GM21529 (cell line): ENCODE measurements around the gene OR51D1.

Source experiments
- ATAC-seq: cut with Tn5 transposase; IDR thresholded peaks from one replicate; pipeline ENCODE4 v1.9.1; 2021; ENCODE audit not compliant: unreplicated experiment

OR51D1 gene

GRCh38 chr11:4636962-4637661 lies at the start of gene OR51D1:
OR51D1 (plus strand) TSS chr11:4637477; CDS start chr11:4639791, 2,314 bp downstream.
- ATAC-seq: peak; percentile 96

- ATAC-seq: no peak
Observed at GRCh38 chr11:4589017-4589416, 48.3 kb upstream of the OR51D1 start.

GRCh38 chr11:4593739-4594138 lies 43.5 kb upstream of the OR51D1 start, which contains the start of gene OR52I1:
OR52I1 (plus strand) TSS chr11:4594039; CDS start chr11:4594039, 0 bp downstream.
- no peak for ATAC-seq

GRCh38 chr11:4605057-4605456 lies 32.2 kb upstream of the OR51D1 start:
- no peak for ATAC-seq

GRCh38 chr11:4606231-4607015 lies 30.9 kb upstream of the OR51D1 start:
- no peak for ATAC-seq

- no peak for ATAC-seq
Observed at GRCh38 chr11:4607096-4607495, 30.2 kb upstream of the OR51D1 start.

GRCh38 chr11:4607781-4608666 lies 29.3 kb upstream of the OR51D1 start, which contains the start of gene TRIM68:
TRIM68 (minus strand) TSS chr11:4608231; CDS start chr11:4605504, 2,727 bp downstream.
- ATAC-seq: peak; percentile 100

GRCh38 chr11:4610258-4610935 lies 26.9 kb upstream of the OR51D1 start:
- ATAC-seq: no peak

GRCh38 chr11:4611986-4612385 lies 25.3 kb upstream of the OR51D1 start:
- ATAC-seq: no peak

- no peak for ATAC-seq
Observed at GRCh38 chr11:4615856-4616444, 21.3 kb upstream of the OR51D1 start.

- no peak for ATAC-seq
Observed at GRCh38 chr11:4619514-4619913, 17.8 kb upstream of the OR51D1 start.

- peak; percentile 68 for ATAC-seq
Observed at GRCh38 chr11:4626207-4627099, 10.8 kb upstream of the OR51D1 start.

GRCh38 chr11:4636136-4636535 lies 1.1 kb upstream of the OR51D1 start:
- no peak for ATAC-seq

- no peak for ATAC-seq
Observed at GRCh38 chr11:4637662-4638047, 378 bp downstream of the OR51D1 start.

- no peak for ATAC-seq
Observed at GRCh38 chr11:4639931-4640330, 2.7 kb downstream of the OR51D1 start.

- no peak for ATAC-seq
Observed at GRCh38 chr11:4641501-4641900, 4.2 kb downstream of the OR51D1 start.

- no peak for ATAC-seq
Observed at GRCh38 chr11:4642043-4642442, 4.8 kb downstream of the OR51D1 start.

GRCh38 chr11:4643076-4643475 lies 5.8 kb downstream of the OR51D1 start:
- no peak for ATAC-seq

GRCh38 chr11:4643682-4644081 lies 6.4 kb downstream of the OR51D1 start, which contains the start of gene OR51E1:
OR51E1 (plus strand) TSS chr11:4643982; CDS start chr11:4652527, 8,545 bp downstream.
- no peak for ATAC-seq
